AG04450 (cell line): ENCODE results near the gene SCTR. TPM values are rescaled to one million over a fixed set of nuclear protein-coding genes. Genes with fewer than 3 reads are reported as not detected.

Experiments
- CTCF ChIA-PET: fragments of 300-600, 350-600 bp; formaldehyde crosslinking; extraction: SDS; loops from one replicate; lab custom pipeline; 2022; ENCODE audit warnings: antibody characterized with exemption, inconsistent platforms; lab: Charles Lee
- POLR2A ChIA-PET: fragments of 350-600 bp; formaldehyde crosslinking; extraction: SDS; loops from one replicate; lab custom pipeline; 2021; ENCODE audit warnings: antibody characterized with exemption, inconsistent platforms; lab: Yijun Ruan, JAX
- DNase-seq: peaks from one replicate; pipeline ENCODE4 v3.0.0-alpha.2; 2011; ENCODE audit warnings: low read depth, low spot score
- H3K27ac ChIP-seq: one replicate; pipeline ENCODE4 v1.5.1; 2012; ENCODE audit warnings: low read depth, low read length, control low read depth
- H3K27me3 ChIP-seq: one replicate; pipeline ENCODE4 v1.6.0; 2012; ENCODE audit warnings: low read length; ENCODE audit not compliant: control insufficient read depth, insufficient read depth
- H3K4me3 ChIP-seq: 2 replicates; pipeline ENCODE4 v1.5.1; 2011; ENCODE audit warnings: mild to moderate bottlenecking, low read depth, low read length, control low read depth
- H3K9me3 ChIP-seq: 2 replicates; pipeline ENCODE4 v1.5.1; 2012; ENCODE audit warnings: low read length; ENCODE audit not compliant: control insufficient read depth, insufficient read depth
- polyA plus RNA-seq: library from polyadenylated mRNA; depleted of rRNA; stranded (reverse); fragments of >200 nt; gene quantifications from 2 replicates; pipeline ENCODE4 v1.2.3, GENCODE V29; 2011
- TF ChIP-seq, protein P1 (sequence below): IDR thresholded peaks from 2 replicates; pipeline ENCODE4 v1.5.1; 2011; ENCODE audit warnings: low read depth, low read length, control low read depth, inconsistent platforms

Gene SCTR
- polyA plus RNA-seq, 1 experiment, result not detected

DNA sequence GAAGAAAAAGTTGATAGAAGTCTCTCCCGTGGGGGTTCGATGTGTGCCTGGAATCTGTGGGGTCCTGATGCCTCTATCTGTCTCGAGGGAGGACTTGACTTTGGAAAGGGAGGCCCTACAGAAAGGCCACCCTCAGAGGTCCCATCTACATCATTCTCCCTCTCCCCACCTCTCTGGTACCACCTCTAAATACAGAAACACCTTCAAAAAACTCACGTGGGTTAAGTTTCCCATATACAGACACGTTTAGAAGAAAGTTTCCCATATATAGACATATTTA is 97.9 kb downstream of the SCTR start:
- no peak for DNase-seq
- Histone ChIP-seq H3K27me3 (peaks cover 43% of the 10 kb centered on the region), H3K27ac (no peak overlapping the region), H3K4me3 (no peak overlapping the region), H3K9me3 (no peaks in the 10 kb centered on the region; the same call in 1 of the 2 replicates)
- POLR2A ChIA-PET, result no interaction called here
- CTCF ChIA-PET, result no interaction called here
- TF ChIP-seq, protein P1, sequence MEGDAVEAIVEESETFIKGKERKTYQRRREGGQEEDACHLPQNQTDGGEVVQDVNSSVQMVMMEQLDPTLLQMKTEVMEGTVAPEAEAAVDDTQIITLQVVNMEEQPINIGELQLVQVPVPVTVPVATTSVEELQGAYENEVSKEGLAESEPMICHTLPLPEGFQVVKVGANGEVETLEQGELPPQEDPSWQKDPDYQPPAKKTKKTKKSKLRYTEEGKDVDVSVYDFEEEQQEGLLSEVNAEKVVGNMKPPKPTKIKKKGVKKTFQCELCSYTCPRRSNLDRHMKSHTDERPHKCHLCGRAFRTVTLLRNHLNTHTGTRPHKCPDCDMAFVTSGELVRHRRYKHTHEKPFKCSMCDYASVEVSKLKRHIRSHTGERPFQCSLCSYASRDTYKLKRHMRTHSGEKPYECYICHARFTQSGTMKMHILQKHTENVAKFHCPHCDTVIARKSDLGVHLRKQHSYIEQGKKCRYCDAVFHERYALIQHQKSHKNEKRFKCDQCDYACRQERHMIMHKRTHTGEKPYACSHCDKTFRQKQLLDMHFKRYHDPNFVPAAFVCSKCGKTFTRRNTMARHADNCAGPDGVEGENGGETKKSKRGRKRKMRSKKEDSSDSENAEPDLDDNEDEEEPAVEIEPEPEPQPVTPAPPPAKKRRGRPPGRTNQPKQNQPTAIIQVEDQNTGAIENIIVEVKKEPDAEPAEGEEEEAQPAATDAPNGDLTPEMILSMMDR, result no peak

DNA sequence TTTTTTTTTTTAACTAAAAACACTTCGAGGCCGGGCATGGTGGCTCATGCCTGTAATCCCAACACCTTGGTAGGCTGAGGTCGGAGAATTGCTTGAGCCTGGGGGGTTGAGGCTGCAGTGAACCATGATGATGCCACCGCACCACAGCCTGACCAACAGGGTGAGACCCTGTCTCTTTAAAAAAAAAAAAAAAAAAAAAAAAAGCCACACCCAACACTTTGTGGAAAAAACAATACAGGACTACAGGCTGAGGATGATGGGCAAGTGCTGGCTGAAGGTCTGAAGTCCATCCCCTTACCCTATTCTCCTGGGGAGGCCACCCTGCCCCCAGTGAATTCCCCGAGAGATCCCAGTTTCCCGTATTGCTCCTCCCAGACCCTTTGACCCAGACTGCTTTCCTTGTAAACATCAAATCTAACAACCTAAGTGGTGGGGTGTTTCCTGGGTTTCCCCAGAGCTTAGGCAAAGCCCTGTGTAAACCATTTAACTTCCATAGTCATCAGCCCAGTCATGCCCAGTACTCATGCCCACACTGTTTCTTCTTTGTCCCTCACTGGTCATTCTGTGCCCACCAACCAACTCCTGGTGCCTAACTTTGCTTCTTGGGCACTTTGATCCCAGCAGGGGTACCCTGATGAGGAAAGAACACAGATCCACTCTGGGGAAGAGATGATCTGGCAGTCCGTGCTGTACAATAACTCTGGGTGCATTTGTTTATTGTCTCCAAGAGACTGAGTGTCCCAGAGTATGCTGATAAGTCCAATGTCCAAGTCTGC is 98.5 kb downstream of the SCTR start:
- peaks cover 44% of the 10 kb centered on the region for H3K27me3 ChIP-seq
- TF ChIP-seq, protein P1, result no peak
- CTCF ChIA-PET, result no interaction called here
- no peak overlapping the region for H3K4me3 ChIP-seq
- no peak overlapping the region for H3K27ac ChIP-seq
- POLR2A ChIA-PET, result no interaction called here
- no peak for DNase-seq
- no peaks in the 10 kb centered on the region for H3K9me3 ChIP-seq

DNA sequence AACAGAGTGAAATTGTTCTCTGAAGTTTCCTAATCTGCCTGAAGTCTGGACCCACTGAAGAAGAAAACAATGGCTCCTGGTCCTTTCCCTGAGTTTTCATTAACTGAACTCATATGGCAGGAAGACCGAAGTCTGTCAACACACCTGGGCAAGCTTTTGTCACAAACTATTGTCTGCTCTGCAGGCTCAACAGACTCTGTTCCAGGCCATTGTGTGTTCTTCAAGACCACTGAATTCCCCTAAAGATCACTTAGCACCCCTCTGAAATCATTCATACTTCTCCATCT is 99.2 kb downstream of the SCTR start:
- ChIA-PET CTCF (interaction anchor here (0.5 kb wide), 1 partner anchor 167 kb away, joined by 4 read pairs; no protein-coding TSS in a partner anchor), POLR2A (no interaction called here)
- Histone ChIP-seq H3K4me3 (no peak overlapping the region), H3K27ac (no peak overlapping the region), H3K9me3 (no peaks in the 10 kb centered on the region), H3K27me3 (peaks cover 45% of the 10 kb centered on the region)
- TF ChIP-seq, protein P1, result no peak
- no peak for DNase-seq

GRCh38 chr2:119424284-119425118 is 99.8 kb downstream of the SCTR start:
- no peak for DNase-seq
- CTCF ChIA-PET, result interaction anchor here (0.5 kb wide), 1 partner anchor 166 kb away, joined by 4 read pairs; no protein-coding TSS in a partner anchor
- TF ChIP-seq, protein P1, result no peak
- Histone ChIP-seq H3K27me3 (peaks cover 45% of the 10 kb centered on the region), H3K9me3 (no peaks in the 10 kb centered on the region), H3K4me3 (no peak overlapping the region), H3K27ac (no peak overlapping the region)
- POLR2A ChIA-PET, result no interaction called here

GRCh38 chr2:119423811-119424210 is 100.5 kb downstream of the SCTR start:
- no peak overlapping the region for H3K27ac ChIP-seq
- H3K9me3 ChIP-seq, result no peaks in the 10 kb centered on the region
- no peak overlapping the region for H3K4me3 ChIP-seq
- no peak for DNase-seq
- POLR2A ChIA-PET, result no interaction called here
- TF ChIP-seq, protein P1, result no peak
- peaks cover 39% of the 10 kb centered on the region for H3K27me3 ChIP-seq
- CTCF ChIA-PET, result no interaction called here
